RWPE1 (cell line): ENCODE measurements around the gene PUS1.

ENCODE experiments used
- CTCF ChIA-PET: fragments of 350-600 bp; sonication (Branson Sonifier 250); formaldehyde crosslinking; extraction: SDS; loops from one replicate; lab custom pipeline; 2021; lab: Yijun Ruan, JAX
- POLR2A ChIA-PET: fragments of 400-600 bp; formaldehyde crosslinking; extraction: SDS; loops from one replicate; lab custom pipeline; 2020; ENCODE audit warnings: antibody characterized with exemption; ENCODE audit not compliant: low non-redundant PET; lab: Yijun Ruan, JAX
- DNase-seq: peaks from one replicate; pipeline ENCODE4 v3.0.0; 2012; ENCODE audit warnings: low spot score
- H3K27ac ChIP-seq: fragments of 450-650 bp; 2 replicates; pipeline ENCODE4 v1.5.1; 2017
- CTCF ChIP-seq: fragments of 450-650 bp; conservative IDR thresholded peaks from 2 replicates; pipeline ENCODE4 v1.5.1; 2017; ENCODE audit warnings: low read depth, mild to moderate bottlenecking

PUS1 gene

GRCh38 chr12:131922772-131923171 lies 6.3 kb upstream of the PUS1 start:
- no peak for TF ChIP-seq CTCF
- POLR2A ChIA-PET = no interaction called here
- CTCF ChIA-PET = no interaction called here
- no peak for DNase-seq
- peak overlapping the region; percentile 48 for H3K27ac ChIP-seq

GRCh38 chr12:131923260-131923659 lies 5.8 kb upstream of the PUS1 start:
- no peak for TF ChIP-seq CTCF
- ChIA-PET POLR2A (no interaction called here), CTCF (no interaction called here)
- DNase-seq = no peak
- H3K27ac ChIP-seq = peak overlapping the region; percentile 48

- POLR2A ChIA-PET = no interaction called here
- H3K27ac ChIP-seq = peak overlapping the region; percentile 79
- DNase-seq = no peak
- no peak for TF ChIP-seq CTCF
- CTCF ChIA-PET = interaction anchor here (0.7 kb wide), 1 partner anchor 16 kb away, joined by 3 read pairs; no protein-coding TSS in a partner anchor
These were observed 1.7 kb upstream of the PUS1 start for GRCh38 chr12:131927110-131928079.

- ChIA-PET CTCF (interaction anchor here (0.7 kb wide), 1 partner anchor 17 kb away, joined by 3 read pairs; no protein-coding TSS in a partner anchor), POLR2A (no interaction called here)
- no peak for TF ChIP-seq CTCF
- H3K27ac ChIP-seq = peak overlapping the region; percentile 79
- no peak for DNase-seq
These were observed 881 bp upstream of the PUS1 start for GRCh38 chr12:131928080-131928710.

GRCh38 chr12:131929581-131930456 lies 743 bp downstream of the PUS1 start:
- POLR2A ChIA-PET = no interaction called here
- CTCF ChIA-PET = interaction anchor here (0.6 to 0.9 kb wide), 4 partner anchors 17 to 436 kb away, joined by 3 to 8 read pairs (median 4); no protein-coding TSS in a partner anchor

More at GRCh38 chr12:131929581-131930456, 743 bp downstream of the PUS1 start:
- H3K27ac ChIP-seq = peak overlapping the region; percentile 79
- TF ChIP-seq CTCF = no peak
- DNase-seq = peak; percentile 28
